A673 (cell line): ENCODE measurements around the gene INTS4.
"Not testable (repeated sequence)": the region's sequence is repeated elsewhere in the genome, so short reads cannot be mapped to it uniquely, and the experiment has no call there.

Experiments used
- CTCF ChIP-seq: fragments of 300-800, 200-600 bp; sonication (generic); conservative IDR thresholded peaks from 2 replicates; pipeline ENCODE4 v1.5.1; 2017; ENCODE audit warnings: low read depth, mild to moderate bottlenecking, antibody characterized with exemption, low read length, moderate library complexity, mixed read lengths
- EZH2 ChIP-seq: fragments of 200-600 bp; sonication (generic); IDR thresholded peaks from 2 replicates; pipeline ENCODE4 v1.6.1; 2017; ENCODE audit warnings: borderline replicate concordance, low read depth, mild to moderate bottlenecking, mixed read lengths, antibody characterized with exemption, low read length; ENCODE audit not compliant: poor library complexity, severe bottlenecking

- not testable (repeated sequence) for TF ChIP-seq CTCF, EZH2
Observed at GRCh38 chr11:77890619-77891056, 103.8 kb downstream of the INTS4 start.
